Measurements from ENCODE around the gene DZIP1L. TPM values are rescaled to one million over a fixed set of nuclear protein-coding genes. Genes with fewer than 3 reads are reported as not detected.
A peak's percentile ranks its signal among the peaks of the same experiment; 100 is the strongest.

The DZIP1L gene, protein sequence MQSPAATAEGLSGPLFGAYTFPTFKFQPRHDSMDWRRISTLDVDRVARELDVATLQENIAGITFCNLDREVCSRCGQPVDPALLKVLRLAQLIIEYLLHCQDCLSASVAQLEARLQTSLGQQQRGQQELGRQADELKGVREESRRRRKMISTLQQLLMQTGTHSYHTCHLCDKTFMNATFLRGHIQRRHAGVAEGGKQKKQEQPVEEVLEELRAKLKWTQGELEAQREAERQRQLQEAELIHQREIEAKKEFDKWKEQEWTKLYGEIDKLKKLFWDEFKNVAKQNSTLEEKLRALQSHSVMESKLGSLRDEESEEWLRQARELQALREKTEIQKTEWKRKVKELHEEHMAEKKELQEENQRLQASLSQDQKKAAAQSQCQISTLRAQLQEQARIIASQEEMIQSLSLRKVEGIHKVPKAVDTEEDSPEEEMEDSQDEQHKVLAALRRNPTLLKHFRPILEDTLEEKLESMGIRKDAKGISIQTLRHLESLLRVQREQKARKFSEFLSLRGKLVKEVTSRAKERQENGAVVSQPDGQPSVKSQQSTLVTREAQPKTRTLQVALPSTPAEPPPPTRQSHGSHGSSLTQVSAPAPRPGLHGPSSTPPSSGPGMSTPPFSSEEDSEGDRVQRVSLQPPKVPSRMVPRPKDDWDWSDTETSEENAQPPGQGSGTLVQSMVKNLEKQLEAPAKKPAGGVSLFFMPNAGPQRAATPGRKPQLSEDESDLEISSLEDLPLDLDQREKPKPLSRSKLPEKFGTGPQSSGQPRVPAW
- polyA plus RNA-seq (2011; rRNA removed), result 2.7 and 3.1 TPM in 2 replicates
- polyA plus RNA-seq (2012; cell fraction: cytosol; rRNA removed), result 3.0 and 4.5 TPM in 2 replicates
- 9.5 and 13.6 TPM in 2 replicates for polyA plus RNA-seq (2012; cell fraction: nucleus; rRNA removed)
- polyA plus RNA-seq (2017; fragmentation: RNase III; extraction: RNeasy Plus Mini Kit Qiagen cat#74134 plus additional on column Dnase treatment), result 5.2 to 7.0 TPM (median 6.9 TPM) in 3 replicates
- polyA minus RNA-seq (2011; rRNA and poly(A)+ RNA removed), result 8.3 and 8.4 TPM in 2 replicates

DNA sequence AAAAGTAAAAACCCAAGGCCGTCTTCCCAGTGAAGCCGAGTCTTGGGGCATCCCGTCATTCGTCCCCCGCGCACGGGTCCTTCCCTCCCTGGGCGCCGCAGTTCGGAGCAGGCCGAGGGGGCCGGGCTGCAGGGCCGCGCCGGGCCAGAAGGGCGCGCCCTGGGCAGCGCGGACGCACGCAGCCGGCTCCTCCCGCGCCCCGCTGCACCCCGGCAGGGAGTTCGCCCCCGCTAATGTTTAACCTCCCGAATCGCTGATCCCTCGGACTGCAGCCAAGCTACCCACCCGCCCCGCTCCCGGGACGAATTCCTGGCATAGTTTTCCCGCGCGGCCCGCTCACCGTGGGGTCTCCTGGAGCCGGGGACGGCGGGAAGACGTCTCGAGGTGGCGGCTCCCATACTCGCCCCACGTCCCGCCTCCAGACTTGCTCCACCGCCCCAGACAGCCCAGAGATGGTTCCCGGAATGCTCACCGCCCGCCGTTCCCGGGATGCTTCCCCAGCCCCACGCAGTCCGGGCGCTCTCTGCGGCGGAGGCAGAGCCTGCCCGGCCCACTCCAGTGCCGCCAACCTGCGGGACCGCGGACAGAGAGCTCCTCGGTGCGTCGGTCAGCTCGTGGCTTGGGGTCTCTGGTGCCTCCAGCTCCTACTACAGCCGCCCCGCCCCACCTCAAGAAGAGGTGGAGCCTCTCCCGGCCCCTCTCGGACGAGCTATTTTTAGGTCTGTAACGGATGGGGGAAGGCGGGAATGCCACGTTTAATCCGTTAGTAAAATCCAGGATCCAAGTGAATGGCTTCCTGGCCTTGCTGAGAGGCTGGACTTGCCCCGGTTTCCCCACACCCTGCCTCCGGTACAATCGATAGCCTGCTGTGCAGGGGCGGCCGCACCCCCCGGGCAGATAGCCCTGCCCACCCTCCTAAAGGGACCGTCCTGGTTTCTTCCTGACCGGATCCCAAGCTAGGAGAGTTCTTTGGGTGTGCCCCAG is at the start of gene DZIP1L:
Gene DZIP1L (minus strand): TSS at position 621 of the 984 bp plus-strand sequence. CDS start 11,637 bp downstream, outside the sequence.
- FAIRE-seq (no peak), DNase-seq (ENCODE audit: low read depth in 1 of 2, low spot score in 1 of 2) (peak; percentile 41 to 57), ATAC-seq (peak; percentile 90 to 92)
- Histone ChIP-seq H3K4me1 (peaks cover 31% of the 10 kb centered on the region), H3K4me2 (peak within 1 kb of the TSS; percentile 99), H3K27ac (peak within 1 kb of the TSS; percentile 92 to 98), H3K4me3 (peak within 1 kb of the TSS; percentile 93), H3K9me3 (no peaks in the 10 kb centered on the region)
- ChIA-PET CTCF (interaction anchor here (0.9 to 6.3 kb wide), 4 partner anchors 9 to 69 kb away, joined by 3 to 224 read pairs (median 4); no protein-coding TSS in a partner anchor), POLR2A (interaction anchor here (0.7 to 1.6 kb wide), 2 partner anchors 26 to 59 kb away, joined by 4 read pairs; partner anchors contain the start of gene DBR1)
- under 1% methylated on average over 17 of the region's 86 CpGs for WGBS (ENCODE audit: missing lambda C conversion rate)
- TF ChIP-seq NFE2L2 (conservative IDR thresholded peaks at IDR 0.05; ENCODE audit: low read length) (no peak), JUN (IDR thresholded peaks at IDR 0.05) (peak; percentile 21 to 34; a peak in 1 of 5 replicates), HEYL (CRISPR knock-in tag; IDR thresholded peaks at IDR 0.05) (no peak), RAD21 (conservative IDR thresholded peaks at IDR 0.05 in 1 of 2, IDR thresholded peaks at IDR 0.05 in 1 of 2) (peak; percentile 4 to 24; a peak in 1 of 5 replicates), POLR2AphosphoS2 (conservative IDR thresholded peaks at IDR 0.05; ENCODE audit: low read length) (no peak), RCOR1 (IDR thresholded peaks at IDR 0.05; ENCODE audit: low read depth, low read length) (no peak), PHF8 (IDR thresholded peaks at IDR 0.05; ENCODE audit: borderline replicate concordance, low read depth) (no peak), ZSCAN20 (CRISPR knock-in tag; IDR thresholded peaks at IDR 0.05) (no peak), CBX8 (IDR thresholded peaks at IDR 0.05) (no peak), RNF2 (IDR thresholded peaks at IDR 0.05; ENCODE audit: borderline replicate concordance, low read depth) (no peak), SMC3 (IDR thresholded peaks at IDR 0.05) (0 out of 3 replicates have a peak, but pooled peaks have one; percentile 17), RARB (CRISPR knock-in tag; IDR thresholded peaks at IDR 0.05) (no peak), HDAC2 (IDR thresholded peaks at IDR 0.05) (no peak), MAFK (IDR thresholded peaks at IDR 0.05; ENCODE audit: partially characterized antibody) (no peak), ZFP36 (IDR thresholded peaks at IDR 0.05; ENCODE audit: borderline replicate concordance, partially characterized antibody) (no peak), ZNF302 (CRISPR knock-in tag; IDR thresholded peaks at IDR 0.05) (no peak), BHLHE40 (IDR thresholded peaks at IDR 0.05; ENCODE audit: low read depth, low read length) (no peak), CHD4 (IDR thresholded peaks at IDR 0.05; ENCODE audit: borderline replicate concordance) (no peak), JUNB (IDR thresholded peaks at IDR 0.05) (no peak), CEBPB (IDR thresholded peaks at IDR 0.05) (no peak), EP300 (IDR thresholded peaks at IDR 0.05) (no peak), FOSB (CRISPR knock-in tag; IDR thresholded peaks at IDR 0.05) (no peak), CHD2 (IDR thresholded peaks at IDR 0.05; ENCODE audit: low read length, partially characterized antibody) (no peak), MYC (IDR thresholded peaks at IDR 0.05; ENCODE audit: borderline replicate concordance, low read length) (no peak; the same call in 1 of the 2 replicates)
- TF ChIP-seq, protein P1, sequence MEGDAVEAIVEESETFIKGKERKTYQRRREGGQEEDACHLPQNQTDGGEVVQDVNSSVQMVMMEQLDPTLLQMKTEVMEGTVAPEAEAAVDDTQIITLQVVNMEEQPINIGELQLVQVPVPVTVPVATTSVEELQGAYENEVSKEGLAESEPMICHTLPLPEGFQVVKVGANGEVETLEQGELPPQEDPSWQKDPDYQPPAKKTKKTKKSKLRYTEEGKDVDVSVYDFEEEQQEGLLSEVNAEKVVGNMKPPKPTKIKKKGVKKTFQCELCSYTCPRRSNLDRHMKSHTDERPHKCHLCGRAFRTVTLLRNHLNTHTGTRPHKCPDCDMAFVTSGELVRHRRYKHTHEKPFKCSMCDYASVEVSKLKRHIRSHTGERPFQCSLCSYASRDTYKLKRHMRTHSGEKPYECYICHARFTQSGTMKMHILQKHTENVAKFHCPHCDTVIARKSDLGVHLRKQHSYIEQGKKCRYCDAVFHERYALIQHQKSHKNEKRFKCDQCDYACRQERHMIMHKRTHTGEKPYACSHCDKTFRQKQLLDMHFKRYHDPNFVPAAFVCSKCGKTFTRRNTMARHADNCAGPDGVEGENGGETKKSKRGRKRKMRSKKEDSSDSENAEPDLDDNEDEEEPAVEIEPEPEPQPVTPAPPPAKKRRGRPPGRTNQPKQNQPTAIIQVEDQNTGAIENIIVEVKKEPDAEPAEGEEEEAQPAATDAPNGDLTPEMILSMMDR (IDR thresholded peaks at IDR 0.05), result peak; percentile 32; the same call in 1 of the 3 replicates
- TF ChIP-seq, protein P2, sequence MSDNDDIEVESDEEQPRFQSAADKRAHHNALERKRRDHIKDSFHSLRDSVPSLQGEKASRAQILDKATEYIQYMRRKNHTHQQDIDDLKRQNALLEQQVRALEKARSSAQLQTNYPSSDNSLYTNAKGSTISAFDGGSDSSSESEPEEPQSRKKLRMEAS (IDR thresholded peaks at IDR 0.05), result peak; percentile 32; the same call in 1 of the 2 replicates
- TF ChIP-seq, protein P3, sequence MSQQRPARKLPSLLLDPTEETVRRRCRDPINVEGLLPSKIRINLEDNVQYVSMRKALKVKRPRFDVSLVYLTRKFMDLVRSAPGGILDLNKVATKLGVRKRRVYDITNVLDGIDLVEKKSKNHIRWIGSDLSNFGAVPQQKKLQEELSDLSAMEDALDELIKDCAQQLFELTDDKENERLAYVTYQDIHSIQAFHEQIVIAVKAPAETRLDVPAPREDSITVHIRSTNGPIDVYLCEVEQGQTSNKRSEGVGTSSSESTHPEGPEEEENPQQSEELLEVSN (IDR thresholded peaks at IDR 0.05; ENCODE audit: borderline replicate concordance, low read depth), result no peak
- TF ChIP-seq, protein P4, sequence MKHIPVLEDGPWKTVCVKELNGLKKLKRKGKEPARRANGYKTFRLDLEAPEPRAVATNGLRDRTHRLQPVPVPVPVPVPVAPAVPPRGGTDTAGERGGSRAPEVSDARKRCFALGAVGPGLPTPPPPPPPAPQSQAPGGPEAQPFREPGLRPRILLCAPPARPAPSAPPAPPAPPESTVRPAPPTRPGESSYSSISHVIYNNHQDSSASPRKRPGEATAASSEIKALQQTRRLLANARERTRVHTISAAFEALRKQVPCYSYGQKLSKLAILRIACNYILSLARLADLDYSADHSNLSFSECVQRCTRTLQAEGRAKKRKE (CRISPR knock-in tag; IDR thresholded peaks at IDR 0.05; ENCODE audit: low read depth), result no peak
- TF ChIP-seq, protein P5, sequence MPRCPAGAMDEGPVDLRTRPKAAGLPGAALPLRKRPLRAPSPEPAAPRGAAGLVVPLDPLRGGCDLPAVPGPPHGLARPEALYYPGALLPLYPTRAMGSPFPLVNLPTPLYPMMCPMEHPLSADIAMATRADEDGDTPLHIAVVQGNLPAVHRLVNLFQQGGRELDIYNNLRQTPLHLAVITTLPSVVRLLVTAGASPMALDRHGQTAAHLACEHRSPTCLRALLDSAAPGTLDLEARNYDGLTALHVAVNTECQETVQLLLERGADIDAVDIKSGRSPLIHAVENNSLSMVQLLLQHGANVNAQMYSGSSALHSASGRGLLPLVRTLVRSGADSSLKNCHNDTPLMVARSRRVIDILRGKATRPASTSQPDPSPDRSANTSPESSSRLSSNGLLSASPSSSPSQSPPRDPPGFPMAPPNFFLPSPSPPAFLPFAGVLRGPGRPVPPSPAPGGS (IDR thresholded peaks at IDR 0.05), result no peak
- TF ChIP-seq, protein P6, sequence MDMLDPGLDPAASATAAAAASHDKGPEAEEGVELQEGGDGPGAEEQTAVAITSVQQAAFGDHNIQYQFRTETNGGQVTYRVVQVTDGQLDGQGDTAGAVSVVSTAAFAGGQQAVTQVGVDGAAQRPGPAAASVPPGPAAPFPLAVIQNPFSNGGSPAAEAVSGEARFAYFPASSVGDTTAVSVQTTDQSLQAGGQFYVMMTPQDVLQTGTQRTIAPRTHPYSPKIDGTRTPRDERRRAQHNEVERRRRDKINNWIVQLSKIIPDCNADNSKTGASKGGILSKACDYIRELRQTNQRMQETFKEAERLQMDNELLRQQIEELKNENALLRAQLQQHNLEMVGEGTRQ (IDR thresholded peaks at IDR 0.05), result no peak
